DOHH2 (cell line): Measurements from ENCODE around the gene FAS.

ENCODE experiments used
- H3F3A ChIP-seq: fragments of 200-600 bp; sonication (generic), shearing (Covaris generic); 2 replicates; pipeline ENCODE4 v1.6.0; 2016; ENCODE audit warnings: antibody characterized with exemption, mild to moderate bottlenecking; ENCODE audit not compliant: control insufficient read depth, insufficient read depth
- H3K27ac ChIP-seq: fragments of 200-600 bp; sonication (generic); 2 replicates; pipeline ENCODE4 v1.5.1; 2014; ENCODE audit warnings: low read depth, mild to moderate bottlenecking, low read length, moderate library complexity
- H3K27me3 ChIP-seq: fragments of 200-600 bp; sonication (generic); 2 replicates; pipeline ENCODE4 v1.6.1; 2014; ENCODE audit warnings: mild to moderate bottlenecking, low read length, mixed read lengths; ENCODE audit not compliant: control insufficient read depth
- H3K36me3 ChIP-seq: fragments of 200-600 bp; sonication (generic); 2 replicates; pipeline ENCODE4 v1.6.1; 2014; ENCODE audit warnings: mild to moderate bottlenecking, low read length, moderate library complexity, mixed read lengths; ENCODE audit not compliant: control insufficient read depth
- H3K4me1 ChIP-seq: fragments of 200-600 bp; sonication (generic); 2 replicates; pipeline ENCODE4 v1.6.1; 2014; ENCODE audit warnings: mild to moderate bottlenecking, low read length, mixed read lengths; ENCODE audit not compliant: control insufficient read depth
- H3K4me2 ChIP-seq: fragments of 200-600 bp; sonication (generic); 2 replicates; pipeline ENCODE4 v1.6.0; 2014; ENCODE audit warnings: mild to moderate bottlenecking, low read length, moderate library complexity
- H3K4me3 ChIP-seq: fragments of 200-600 bp; sonication (generic); 2 replicates; pipeline ENCODE4 v1.5.1; 2014; ENCODE audit warnings: mild to moderate bottlenecking, low read length, mixed read lengths
- H3K79me2 ChIP-seq: fragments of 200-600 bp; sonication (generic); 2 replicates; pipeline ENCODE4 v1.6.1; 2014; ENCODE audit warnings: mild to moderate bottlenecking, low read length, mixed read lengths; ENCODE audit not compliant: control insufficient read depth
- H3K9me2 ChIP-seq: fragments of 200-600 bp; sonication (generic); replicated peaks from 2 replicates; pipeline ENCODE4 v1.6.1; 2014; ENCODE audit warnings: mild to moderate bottlenecking, low read length, mixed read lengths; ENCODE audit not compliant: control insufficient read depth
- H3K9me3 ChIP-seq: fragments of 200-600 bp; sonication (generic); 2 replicates; pipeline ENCODE4 v1.6.1; 2014; ENCODE audit warnings: antibody characterized with exemption, low read length, mixed read lengths; ENCODE audit not compliant: control insufficient read depth, insufficient read depth
- H4K20me1 ChIP-seq: fragments of 200-600 bp; sonication (generic); 2 replicates; pipeline ENCODE4 v1.6.0; 2014; ENCODE audit warnings: low read depth, mild to moderate bottlenecking, antibody characterized with exemption, low read length, moderate library complexity; ENCODE audit not compliant: control insufficient read depth, insufficient read depth
- EZH2phosphoT487 ChIP-seq: fragments of 200-600 bp; sonication (generic); IDR thresholded peaks from 2 replicates; pipeline ENCODE4 v1.6.1; 2017; ENCODE audit warnings: borderline replicate concordance, mild to moderate bottlenecking, antibody characterized with exemption, low read length, moderate library complexity, mixed read lengths
- TF ChIP-seq, protein P1 (sequence below): fragments of 200-600 bp; sonication (generic); IDR thresholded peaks from one replicate; pipeline ENCODE4 v1.5.1; 2014; ENCODE audit warnings: antibody characterized with exemption, mild to moderate bottlenecking, low read depth, low read length; ENCODE audit not compliant: poor library complexity, severe bottlenecking

Gene FAS

DNA sequence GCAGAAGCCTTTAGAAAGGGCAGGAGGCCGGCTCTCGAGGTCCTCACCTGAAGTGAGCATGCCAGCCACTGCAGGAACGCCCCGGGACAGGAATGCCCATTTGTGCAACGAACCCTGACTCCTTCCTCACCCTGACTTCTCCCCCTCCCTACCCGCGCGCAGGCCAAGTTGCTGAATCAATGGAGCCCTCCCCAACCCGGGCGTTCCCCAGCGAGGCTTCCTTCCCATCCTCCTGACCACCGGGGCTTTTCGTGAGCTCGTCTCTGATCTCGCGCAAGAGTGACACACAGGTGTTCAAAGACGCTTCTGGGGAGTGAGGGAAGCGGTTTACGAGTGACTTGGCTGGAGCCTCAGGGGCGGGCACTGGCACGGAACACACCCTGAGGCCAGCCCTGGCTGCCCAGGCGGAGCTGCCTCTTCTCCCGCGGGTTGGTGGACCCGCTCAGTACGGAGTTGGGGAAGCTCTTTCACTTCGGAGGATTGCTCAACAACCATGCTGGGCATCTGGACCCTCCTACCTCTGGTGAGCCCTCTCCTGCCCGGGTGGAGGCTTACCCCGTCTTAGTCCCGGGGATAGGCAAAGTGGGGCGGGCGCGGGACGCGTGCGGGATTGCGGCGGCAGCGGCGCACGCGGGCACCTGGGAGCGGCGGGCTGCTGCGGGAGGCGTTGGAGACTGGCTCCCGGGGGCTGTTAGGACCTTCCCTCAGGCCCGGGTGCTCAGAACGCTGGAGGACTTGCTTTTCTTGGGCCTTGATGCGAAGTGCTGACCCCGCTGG, at the start of gene FAS:
Gene FAS (plus strand): TSS at position 415 of the 777 bp plus-strand sequence. CDS start 79 bp downstream, at position 494.
- Histone ChIP-seq H3K27ac (peak within 1 kb of the TSS; percentile 3; the same call in 1 of the 2 replicates), H3K4me1 (peaks cover 42% of the 10 kb centered on the region), H3F3A (peaks cover 20% of the 10 kb centered on the region), H3K9me3 (peaks cover 16% of the 10 kb centered on the region; the same call in 1 of the 2 replicates), H3K9me2 (no peaks in the 10 kb centered on the region), H3K36me3 (no peaks in the 10 kb centered on the region), H3K79me2 (no peaks in the 10 kb centered on the region), H3K4me2 (peak within 1 kb of the TSS; percentile 82), H4K20me1 (no peaks in the 10 kb centered on the region), H3K27me3 (peaks cover 21% of the 10 kb centered on the region), H3K4me3 (peak within 1 kb of the TSS; percentile 84)
- TF ChIP-seq EZH2phosphoT487: peak; percentile 34; the same call in 1 of the 2 replicates
- TF ChIP-seq, protein P1, sequence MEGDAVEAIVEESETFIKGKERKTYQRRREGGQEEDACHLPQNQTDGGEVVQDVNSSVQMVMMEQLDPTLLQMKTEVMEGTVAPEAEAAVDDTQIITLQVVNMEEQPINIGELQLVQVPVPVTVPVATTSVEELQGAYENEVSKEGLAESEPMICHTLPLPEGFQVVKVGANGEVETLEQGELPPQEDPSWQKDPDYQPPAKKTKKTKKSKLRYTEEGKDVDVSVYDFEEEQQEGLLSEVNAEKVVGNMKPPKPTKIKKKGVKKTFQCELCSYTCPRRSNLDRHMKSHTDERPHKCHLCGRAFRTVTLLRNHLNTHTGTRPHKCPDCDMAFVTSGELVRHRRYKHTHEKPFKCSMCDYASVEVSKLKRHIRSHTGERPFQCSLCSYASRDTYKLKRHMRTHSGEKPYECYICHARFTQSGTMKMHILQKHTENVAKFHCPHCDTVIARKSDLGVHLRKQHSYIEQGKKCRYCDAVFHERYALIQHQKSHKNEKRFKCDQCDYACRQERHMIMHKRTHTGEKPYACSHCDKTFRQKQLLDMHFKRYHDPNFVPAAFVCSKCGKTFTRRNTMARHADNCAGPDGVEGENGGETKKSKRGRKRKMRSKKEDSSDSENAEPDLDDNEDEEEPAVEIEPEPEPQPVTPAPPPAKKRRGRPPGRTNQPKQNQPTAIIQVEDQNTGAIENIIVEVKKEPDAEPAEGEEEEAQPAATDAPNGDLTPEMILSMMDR: no peak

DNA sequence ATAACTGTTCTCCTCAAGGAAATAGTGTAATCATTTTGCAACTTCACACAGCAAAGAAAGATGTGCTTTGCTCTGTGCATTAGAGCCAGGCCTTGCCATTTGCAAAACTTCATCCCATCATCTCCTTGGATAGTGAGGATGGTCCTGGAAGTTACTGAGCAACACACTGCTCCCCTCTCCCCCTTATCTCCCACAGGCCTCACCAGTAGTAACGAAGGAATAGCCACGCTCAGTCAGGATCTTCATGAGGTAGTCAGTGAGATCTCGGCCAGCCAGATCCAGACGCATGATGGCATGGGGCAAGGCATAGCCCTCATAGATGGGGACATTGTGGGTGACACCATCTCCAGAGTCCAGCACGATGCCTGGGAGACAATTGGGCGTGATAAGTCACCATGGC, 49.6 kb upstream of the FAS start:
- TF ChIP-seq EZH2phosphoT487: no peak
- TF ChIP-seq, protein P1: no peak
- H3F3A ChIP-seq: peaks cover 5% of the 10 kb centered on the region; the same call in 1 of the 2 replicates
- peaks cover 25% of the 10 kb centered on the region for H3K4me1 ChIP-seq
- no peaks in the 10 kb centered on the region for H3K9me3 ChIP-seq
- no peaks in the 10 kb centered on the region for H3K9me2 ChIP-seq
- H4K20me1 ChIP-seq: no peaks in the 10 kb centered on the region
- H3K79me2 ChIP-seq: no peaks in the 10 kb centered on the region
- no peak overlapping the region for H3K4me2 ChIP-seq
- no peaks in the 10 kb centered on the region for H3K36me3 ChIP-seq
- H3K4me3 ChIP-seq: no peak overlapping the region
- H3K27ac ChIP-seq: no peak overlapping the region
- no peaks in the 10 kb centered on the region for H3K27me3 ChIP-seq

DNA sequence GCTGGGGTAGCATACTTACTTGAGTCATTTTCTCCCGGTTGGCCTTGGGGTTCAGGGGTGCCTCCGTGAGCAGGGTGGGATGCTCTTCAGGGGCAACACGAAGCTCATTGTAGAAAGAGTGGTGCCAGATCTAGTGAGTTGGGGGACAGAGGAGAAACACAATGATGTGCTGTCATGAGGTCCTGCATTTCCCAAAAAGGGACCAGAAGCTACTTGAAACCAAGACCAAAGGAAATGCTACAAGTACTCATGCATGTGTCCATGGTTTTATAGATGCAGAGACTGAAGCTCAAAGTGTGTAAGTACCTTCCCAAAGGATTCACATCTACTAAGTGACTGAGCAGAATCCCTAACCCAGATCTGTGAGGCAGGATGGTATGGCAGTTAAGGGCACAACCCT, 46.8 kb upstream of the FAS start:
- TF ChIP-seq, protein P1: no peak
- no peak for TF ChIP-seq EZH2phosphoT487
- Histone ChIP-seq H3K27ac (no peak overlapping the region), H3F3A (peaks cover 5% of the 10 kb centered on the region; the same call in 1 of the 2 replicates), H3K36me3 (no peaks in the 10 kb centered on the region), H3K79me2 (no peaks in the 10 kb centered on the region), H3K4me3 (no peak overlapping the region), H3K9me3 (no peaks in the 10 kb centered on the region), H3K4me1 (peaks cover 14% of the 10 kb centered on the region), H3K4me2 (no peak overlapping the region), H3K9me2 (no peaks in the 10 kb centered on the region), H4K20me1 (no peaks in the 10 kb centered on the region), H3K27me3 (no peaks in the 10 kb centered on the region)
